SK-N-SH (cell line): ENCODE data around the gene CDHR3.

Source experiments
- ELF1 ChIP-seq: IDR thresholded peaks from 2 replicates; pipeline ENCODE4 v1.4.0; 2012
- EZH2phosphoT487 ChIP-seq: fragments of 200-600 bp; sonication (generic); IDR thresholded peaks from 2 replicates; pipeline ENCODE4 v1.6.1; 2017; ENCODE audit warnings: low read depth, mixed run types, mild to moderate bottlenecking, antibody characterized with exemption, moderate library complexity, borderline replicate concordance
- FOSL2 ChIP-seq: IDR thresholded peaks from 2 replicates; pipeline ENCODE4 v1.4.0; 2012; ENCODE audit warnings: low read depth, mild to moderate bottlenecking, moderate library complexity, borderline replicate concordance
- RAD21 ChIP-seq: IDR thresholded peaks from 2 replicates; pipeline ENCODE4 v1.6.1; 2012; ENCODE audit warnings: mild to moderate bottlenecking, low read length
- RFX5 ChIP-seq: IDR thresholded peaks from 2 replicates; pipeline ENCODE4 v1.6.1; 2012; ENCODE audit warnings: mild to moderate bottlenecking, improper control_type of control experiment, low read length
- SMC3 ChIP-seq: IDR thresholded peaks from 2 replicates; pipeline ENCODE4 v1.6.1; 2012; ENCODE audit warnings: low read depth, low read length, improper control_type of control experiment
- YY1 ChIP-seq: IDR thresholded peaks from 2 replicates; pipeline ENCODE4 v1.4.0; 2012; ENCODE audit warnings: low read depth, mild to moderate bottlenecking
- TF ChIP-seq, protein P1 (sequence below): fragments of 200-600 bp; sonication (generic); IDR thresholded peaks from 2 replicates; pipeline ENCODE4 v1.6.1; 2017; ENCODE audit warnings: antibody characterized with exemption, mild to moderate bottlenecking, moderate library complexity
- TF ChIP-seq, protein P2 (sequence below): IDR thresholded peaks from 2 replicates; pipeline ENCODE4 v1.6.1; 2012; ENCODE audit warnings: mild to moderate bottlenecking, low read depth, low read length, moderate library complexity
- TF ChIP-seq, protein P3 (sequence below): IDR thresholded peaks from 2 replicates; pipeline ENCODE4 v1.4.0; 2012; ENCODE audit warnings: low read depth, borderline replicate concordance
- TF ChIP-seq, protein P4 (sequence below): IDR thresholded peaks from 2 replicates; pipeline ENCODE4; 2012

DNA sequence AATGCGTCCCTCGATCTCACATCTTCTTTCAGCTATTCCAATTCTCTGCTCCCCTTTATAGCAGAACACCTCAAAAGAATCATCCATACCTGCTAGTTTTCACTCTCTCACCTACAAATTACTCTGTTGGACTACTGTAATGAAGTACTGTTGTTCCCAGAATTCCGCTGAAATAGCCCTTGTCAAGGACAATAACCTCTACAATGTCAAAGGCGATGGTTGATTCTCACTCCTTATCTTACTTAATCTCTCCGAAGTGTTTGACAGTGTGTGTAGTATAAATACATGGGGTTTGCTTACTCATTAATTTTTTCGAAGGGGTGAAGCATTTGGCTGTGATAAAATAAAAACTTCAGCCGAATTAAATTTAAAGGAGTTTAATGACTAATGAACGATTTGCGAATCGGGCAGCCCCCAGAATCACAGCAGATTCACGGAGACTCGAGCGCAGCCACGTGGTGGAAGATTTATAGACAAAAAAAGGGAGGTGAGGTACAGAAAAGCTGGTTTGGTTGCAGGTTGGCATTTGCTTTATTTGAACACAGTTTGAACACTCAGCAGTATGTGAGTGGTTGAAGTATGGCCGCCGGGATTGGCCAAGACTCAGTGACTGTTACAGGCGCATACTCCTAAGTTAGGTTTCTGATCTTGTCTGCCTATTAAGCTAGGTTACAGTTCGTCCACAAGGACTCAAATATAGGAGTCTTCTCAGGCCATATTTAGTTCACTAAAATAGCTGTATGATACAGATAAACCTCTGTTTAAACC is 119.2 kb downstream of the CDHR3 start:
- TF ChIP-seq RAD21 = no peak
- TF ChIP-seq, protein P1, sequence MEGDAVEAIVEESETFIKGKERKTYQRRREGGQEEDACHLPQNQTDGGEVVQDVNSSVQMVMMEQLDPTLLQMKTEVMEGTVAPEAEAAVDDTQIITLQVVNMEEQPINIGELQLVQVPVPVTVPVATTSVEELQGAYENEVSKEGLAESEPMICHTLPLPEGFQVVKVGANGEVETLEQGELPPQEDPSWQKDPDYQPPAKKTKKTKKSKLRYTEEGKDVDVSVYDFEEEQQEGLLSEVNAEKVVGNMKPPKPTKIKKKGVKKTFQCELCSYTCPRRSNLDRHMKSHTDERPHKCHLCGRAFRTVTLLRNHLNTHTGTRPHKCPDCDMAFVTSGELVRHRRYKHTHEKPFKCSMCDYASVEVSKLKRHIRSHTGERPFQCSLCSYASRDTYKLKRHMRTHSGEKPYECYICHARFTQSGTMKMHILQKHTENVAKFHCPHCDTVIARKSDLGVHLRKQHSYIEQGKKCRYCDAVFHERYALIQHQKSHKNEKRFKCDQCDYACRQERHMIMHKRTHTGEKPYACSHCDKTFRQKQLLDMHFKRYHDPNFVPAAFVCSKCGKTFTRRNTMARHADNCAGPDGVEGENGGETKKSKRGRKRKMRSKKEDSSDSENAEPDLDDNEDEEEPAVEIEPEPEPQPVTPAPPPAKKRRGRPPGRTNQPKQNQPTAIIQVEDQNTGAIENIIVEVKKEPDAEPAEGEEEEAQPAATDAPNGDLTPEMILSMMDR = no peak
- no peak for TF ChIP-seq YY1
- TF ChIP-seq ELF1 = no peak
- no peak for TF ChIP-seq EZH2phosphoT487
- TF ChIP-seq, protein P2, sequence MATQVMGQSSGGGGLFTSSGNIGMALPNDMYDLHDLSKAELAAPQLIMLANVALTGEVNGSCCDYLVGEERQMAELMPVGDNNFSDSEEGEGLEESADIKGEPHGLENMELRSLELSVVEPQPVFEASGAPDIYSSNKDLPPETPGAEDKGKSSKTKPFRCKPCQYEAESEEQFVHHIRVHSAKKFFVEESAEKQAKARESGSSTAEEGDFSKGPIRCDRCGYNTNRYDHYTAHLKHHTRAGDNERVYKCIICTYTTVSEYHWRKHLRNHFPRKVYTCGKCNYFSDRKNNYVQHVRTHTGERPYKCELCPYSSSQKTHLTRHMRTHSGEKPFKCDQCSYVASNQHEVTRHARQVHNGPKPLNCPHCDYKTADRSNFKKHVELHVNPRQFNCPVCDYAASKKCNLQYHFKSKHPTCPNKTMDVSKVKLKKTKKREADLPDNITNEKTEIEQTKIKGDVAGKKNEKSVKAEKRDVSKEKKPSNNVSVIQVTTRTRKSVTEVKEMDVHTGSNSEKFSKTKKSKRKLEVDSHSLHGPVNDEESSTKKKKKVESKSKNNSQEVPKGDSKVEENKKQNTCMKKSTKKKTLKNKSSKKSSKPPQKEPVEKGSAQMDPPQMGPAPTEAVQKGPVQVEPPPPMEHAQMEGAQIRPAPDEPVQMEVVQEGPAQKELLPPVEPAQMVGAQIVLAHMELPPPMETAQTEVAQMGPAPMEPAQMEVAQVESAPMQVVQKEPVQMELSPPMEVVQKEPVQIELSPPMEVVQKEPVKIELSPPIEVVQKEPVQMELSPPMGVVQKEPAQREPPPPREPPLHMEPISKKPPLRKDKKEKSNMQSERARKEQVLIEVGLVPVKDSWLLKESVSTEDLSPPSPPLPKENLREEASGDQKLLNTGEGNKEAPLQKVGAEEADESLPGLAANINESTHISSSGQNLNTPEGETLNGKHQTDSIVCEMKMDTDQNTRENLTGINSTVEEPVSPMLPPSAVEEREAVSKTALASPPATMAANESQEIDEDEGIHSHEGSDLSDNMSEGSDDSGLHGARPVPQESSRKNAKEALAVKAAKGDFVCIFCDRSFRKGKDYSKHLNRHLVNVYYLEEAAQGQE = no peak
- TF ChIP-seq, protein P3, sequence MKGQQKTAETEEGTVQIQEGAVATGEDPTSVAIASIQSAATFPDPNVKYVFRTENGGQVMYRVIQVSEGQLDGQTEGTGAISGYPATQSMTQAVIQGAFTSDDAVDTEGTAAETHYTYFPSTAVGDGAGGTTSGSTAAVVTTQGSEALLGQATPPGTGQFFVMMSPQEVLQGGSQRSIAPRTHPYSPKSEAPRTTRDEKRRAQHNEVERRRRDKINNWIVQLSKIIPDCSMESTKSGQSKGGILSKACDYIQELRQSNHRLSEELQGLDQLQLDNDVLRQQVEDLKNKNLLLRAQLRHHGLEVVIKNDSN = no peak
- TF ChIP-seq RFX5 = no peak
- TF ChIP-seq FOSL2 = no peak
- no peak for TF ChIP-seq SMC3
- TF ChIP-seq, protein P4, sequence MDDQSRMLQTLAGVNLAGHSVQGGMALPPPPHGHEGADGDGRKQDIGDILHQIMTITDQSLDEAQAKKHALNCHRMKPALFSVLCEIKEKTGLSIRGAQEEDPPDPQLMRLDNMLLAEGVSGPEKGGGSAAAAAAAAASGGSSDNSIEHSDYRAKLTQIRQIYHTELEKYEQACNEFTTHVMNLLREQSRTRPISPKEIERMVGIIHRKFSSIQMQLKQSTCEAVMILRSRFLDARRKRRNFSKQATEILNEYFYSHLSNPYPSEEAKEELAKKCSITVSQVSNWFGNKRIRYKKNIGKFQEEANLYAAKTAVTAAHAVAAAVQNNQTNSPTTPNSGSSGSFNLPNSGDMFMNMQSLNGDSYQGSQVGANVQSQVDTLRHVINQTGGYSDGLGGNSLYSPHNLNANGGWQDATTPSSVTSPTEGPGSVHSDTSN = no peak
